Astrocyte (in vitro differentiated cells and primary cell): ENCODE measurements around the gene MT4.

ENCODE experiments used
- EZH2 ChIP-seq: IDR thresholded peaks from 2 replicates; pipeline ENCODE4 v1.6.1; 2012; ENCODE audit warnings: mild to moderate bottlenecking, low read length, inconsistent platforms; ENCODE audit not compliant: insufficient read depth
- TF ChIP-seq, protein P1 (sequence below): IDR thresholded peaks from 2 replicates; pipeline ENCODE4 v1.5.1; 2011; ENCODE audit warnings: low read depth, mild to moderate bottlenecking, inconsistent platforms, low read length, moderate library complexity; ENCODE audit not compliant: insufficient read depth

DNA sequence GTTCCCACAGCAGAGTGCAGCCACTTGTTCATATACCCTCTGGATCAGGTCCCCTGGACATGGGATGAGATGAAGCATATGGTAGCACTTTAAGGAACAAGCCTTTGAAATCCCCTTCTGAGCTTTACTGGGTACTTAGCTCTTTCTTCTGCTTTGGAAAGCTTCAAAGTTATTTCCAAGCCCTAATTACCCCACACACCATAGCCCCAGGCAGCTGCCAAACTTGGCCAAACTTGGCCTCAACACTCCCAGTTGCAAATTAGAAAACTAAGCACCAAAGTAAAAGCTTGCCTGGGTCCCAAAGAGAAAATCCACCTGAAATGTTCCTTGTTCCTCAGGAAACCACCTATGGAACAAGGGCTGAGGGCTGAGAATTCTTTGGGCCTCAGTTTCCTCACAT lies 15.7 kb upstream of the MT4 start:
- TF ChIP-seq, protein P1, sequence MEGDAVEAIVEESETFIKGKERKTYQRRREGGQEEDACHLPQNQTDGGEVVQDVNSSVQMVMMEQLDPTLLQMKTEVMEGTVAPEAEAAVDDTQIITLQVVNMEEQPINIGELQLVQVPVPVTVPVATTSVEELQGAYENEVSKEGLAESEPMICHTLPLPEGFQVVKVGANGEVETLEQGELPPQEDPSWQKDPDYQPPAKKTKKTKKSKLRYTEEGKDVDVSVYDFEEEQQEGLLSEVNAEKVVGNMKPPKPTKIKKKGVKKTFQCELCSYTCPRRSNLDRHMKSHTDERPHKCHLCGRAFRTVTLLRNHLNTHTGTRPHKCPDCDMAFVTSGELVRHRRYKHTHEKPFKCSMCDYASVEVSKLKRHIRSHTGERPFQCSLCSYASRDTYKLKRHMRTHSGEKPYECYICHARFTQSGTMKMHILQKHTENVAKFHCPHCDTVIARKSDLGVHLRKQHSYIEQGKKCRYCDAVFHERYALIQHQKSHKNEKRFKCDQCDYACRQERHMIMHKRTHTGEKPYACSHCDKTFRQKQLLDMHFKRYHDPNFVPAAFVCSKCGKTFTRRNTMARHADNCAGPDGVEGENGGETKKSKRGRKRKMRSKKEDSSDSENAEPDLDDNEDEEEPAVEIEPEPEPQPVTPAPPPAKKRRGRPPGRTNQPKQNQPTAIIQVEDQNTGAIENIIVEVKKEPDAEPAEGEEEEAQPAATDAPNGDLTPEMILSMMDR = no peak
- TF ChIP-seq EZH2 = no peak
